ENCODE data around the gene KRTAP6-3. TPM values are rescaled to one million over a fixed set of nuclear protein-coding genes. Genes with fewer than 3 reads are reported as not detected.

The KRTAP6-3 gene
- total and polyA plus RNA-seq, 9 of the 15 experiments (the other 6 are each of a cell fraction or from before 2014, with no cell fraction given), result 0.23 TPM; not detected in 8

- TF ChIP-seq REST (IDR thresholded peaks at IDR 0.05; ENCODE audit: borderline replicate concordance) (no peak), REST (CRISPR knock-in tag; IDR thresholded peaks at IDR 0.05; ENCODE audit: low read depth) (no peak), ASH1L (IDR thresholded peaks at IDR 0.05; ENCODE audit: borderline replicate concordance, low read depth, partially characterized antibody) (no peak)
These were observed 14.5 kb upstream of the KRTAP6-3 start (continued) for GRCh38 chr21:30577766-30578165.

GRCh38 chr21:30579346-30579745 is 12.9 kb upstream of the KRTAP6-3 start:
- Histone ChIP-seq H3K4me3 (no peak overlapping the region), H3K4me1 (replicated peaks in 1 of 2; ENCODE audit: control insufficient read depth in 2 of 2, insufficient read depth in 2 of 2, low read length in 2 of 2) (no peaks in the 10 kb centered on the region), H3K27me3 (ENCODE audit: control insufficient read depth in 2 of 2, insufficient read depth in 2 of 2, low read length in 2 of 2) (no peaks in the 10 kb centered on the region), H3K4me2 (ENCODE audit: insufficient read depth, low read length) (no peak overlapping the region), H3K9ac (ENCODE audit: insufficient read depth in 1 of 2, low read depth in 2 of 2, low read length in 2 of 2) (no peak overlapping the region), H3K9me1 (ENCODE audit: control insufficient read depth, insufficient read depth, low read length) (no peaks in the 10 kb centered on the region), H3K36me3 (ENCODE audit: control insufficient read depth, insufficient read depth, low read length) (no peaks in the 10 kb centered on the region), H4K20me1 (replicated peaks; ENCODE audit: control insufficient read depth, insufficient read depth, low read length) (no peaks in the 10 kb centered on the region), H3K79me2 (ENCODE audit: control insufficient read depth, insufficient read depth, low read length) (no peaks in the 10 kb centered on the region), H3K27ac (ENCODE audit: extremely low read depth, low read depth, low read length) (no peak overlapping the region), H3K9me3 (replicated peaks; ENCODE audit: control insufficient read depth, insufficient read depth, low read depth, low read length) (no peaks in the 10 kb centered on the region; the same call in 1 of the 2 replicates), H2AFZ (ENCODE audit: low read depth, low read length) (no peak overlapping the region)
- ATAC-seq (no peak), DNase-seq (ENCODE audit: extremely low read depth in 1 of 4, low spot score in 3 of 4) (no peak), FAIRE-seq (no peak)
- no TSS peak for BruUV-seq (replicated peaks)
- in situ Hi-C loops (cut with MboI), result no loop called here
- ChIA-PET CTCF (ENCODE audit: low intra/inter-chr PET ratio) (no interaction called here), POLR2A (no interaction called here)
- intact Hi-C loops (cut with micrococcal nuclease), result no loop called here
- 0% methylated on average over 1 of the region's 1 CpG for WGBS (ENCODE audit: insufficient coverage, low coverage, missing lambda C conversion rate)
- no peak for TF ChIP-seq CUX1 (CRISPR knock-in tag; IDR thresholded peaks at IDR 0.05)
- TF ChIP-seq ZNF398 (CRISPR knock-in tag; IDR thresholded peaks at IDR 0.05), result no peak
